Stimulated activated CD4-positive, alpha-beta T cell treated with anti-CD3 and anti-CD28 coated beads, Interleukin-12 subunit alpha, Interleukin-12 subunit beta, amount 100 ng/mL, for 4 hours (primary cell): ENCODE data around the gene FOSL1.
"Not testable (repeated sequence)": the region's sequence is repeated elsewhere in the genome, so short reads cannot be mapped to it uniquely, and the experiment has no call there.

Source experiments
- DNase-seq: peaks from one replicate; pipeline ENCODE4 v3.0.0-alpha.2; 2020

The FOSL1 gene

GRCh38 chr11:65849771-65850216 lies 50.4 kb downstream of the FOSL1 start:
- no peak for DNase-seq

- no peak for DNase-seq
These were observed 50.8 kb downstream of the FOSL1 start for GRCh38 chr11:65849366-65849765.

- not testable (repeated sequence) for DNase-seq
These were observed 51.5 kb downstream of the FOSL1 start for GRCh38 chr11:65848693-65849092.

GRCh38 chr11:65847746-65848145 lies 52.4 kb downstream of the FOSL1 start:
- no peak for DNase-seq

GRCh38 chr11:65844231-65844872 lies 55.8 kb downstream of the FOSL1 start:
- DNase-seq: no peak

- DNase-seq: no peak
These were observed 56.4 kb downstream of the FOSL1 start for GRCh38 chr11:65843811-65844210.

- DNase-seq: no peak
These were observed 58.0 kb downstream of the FOSL1 start for GRCh38 chr11:65842144-65842543.
